GM18868 (cell line): ENCODE results near the gene WAC.
"Not testable (repeated sequence)": the region's sequence is repeated elsewhere in the genome, so short reads cannot be mapped to it uniquely, and the experiment has no call there.

Experiments used
- ATAC-seq: cut with Tn5 transposase; IDR thresholded peaks from one replicate; pipeline ENCODE4 v1.9.1; 2021; ENCODE audit warnings: mild to moderate bottlenecking, moderate library complexity; ENCODE audit not compliant: unreplicated experiment

The WAC gene

GRCh38 chr10:28560617-28561016, 27.7 kb downstream of the WAC start:
- no peak for ATAC-seq

- ATAC-seq: no peak
Measured at GRCh38 chr10:28561531-28561930, 28.6 kb downstream of the WAC start.

- no peak for ATAC-seq
Measured at GRCh38 chr10:28564905-28565304, 32.0 kb downstream of the WAC start.

GRCh38 chr10:28566458-28567015, 33.6 kb downstream of the WAC start:
- no peak for ATAC-seq

- ATAC-seq: no peak
Measured at GRCh38 chr10:28569506-28570159, 36.7 kb downstream of the WAC start.

- ATAC-seq: no peak
Measured at GRCh38 chr10:28570598-28570997, 37.7 kb downstream of the WAC start.

GRCh38 chr10:28571265-28571664, 38.3 kb downstream of the WAC start:
- ATAC-seq: no peak

- not testable (repeated sequence) for ATAC-seq
Measured at GRCh38 chr10:28574214-28574613, 41.3 kb downstream of the WAC start.

GRCh38 chr10:28575852-28576251, 42.9 kb downstream of the WAC start:
- no peak for ATAC-seq

- ATAC-seq: no peak
Measured at GRCh38 chr10:28577506-28577905, 44.6 kb downstream of the WAC start.

- ATAC-seq: no peak
Measured at GRCh38 chr10:28578454-28578853, 45.5 kb downstream of the WAC start.

- ATAC-seq: no peak
Measured at GRCh38 chr10:28580825-28581224, 47.9 kb downstream of the WAC start.

- ATAC-seq: no peak
Measured at GRCh38 chr10:28581916-28582315, 49.0 kb downstream of the WAC start.

- ATAC-seq: no peak
Measured at GRCh38 chr10:28585076-28585475, 52.2 kb downstream of the WAC start.

GRCh38 chr10:28586176-28586575, 53.3 kb downstream of the WAC start:
- no peak for ATAC-seq

- no peak for ATAC-seq
Measured at GRCh38 chr10:28587270-28587969, 54.5 kb downstream of the WAC start.

GRCh38 chr10:28587970-28588290, 55.0 kb downstream of the WAC start:
- no peak for ATAC-seq

- ATAC-seq: no peak
Measured at GRCh38 chr10:28592953-28593352, 60.0 kb downstream of the WAC start.

GRCh38 chr10:28593811-28594210, 60.9 kb downstream of the WAC start:
- ATAC-seq: no peak

GRCh38 chr10:28594406-28594805, 61.5 kb downstream of the WAC start:
- no peak for ATAC-seq

- ATAC-seq: no peak
Measured at GRCh38 chr10:28595613-28596012, 62.7 kb downstream of the WAC start.

GRCh38 chr10:28600056-28600455, 67.1 kb downstream of the WAC start:
- ATAC-seq: no peak

GRCh38 chr10:28601012-28601411, 68.1 kb downstream of the WAC start:
- ATAC-seq: no peak
